Measurements from ENCODE around the gene CASP10. TPM values are rescaled to one million over a fixed set of nuclear protein-coding genes. Genes with fewer than 3 reads are reported as not detected.
A peak's percentile ranks its signal among the peaks of the same experiment; 100 is the strongest.

The CASP10 gene
- total RNA-seq, 3 donors from 2014 or later, result 5.7 to 13.1 (median 9.6) TPM

DNA sequence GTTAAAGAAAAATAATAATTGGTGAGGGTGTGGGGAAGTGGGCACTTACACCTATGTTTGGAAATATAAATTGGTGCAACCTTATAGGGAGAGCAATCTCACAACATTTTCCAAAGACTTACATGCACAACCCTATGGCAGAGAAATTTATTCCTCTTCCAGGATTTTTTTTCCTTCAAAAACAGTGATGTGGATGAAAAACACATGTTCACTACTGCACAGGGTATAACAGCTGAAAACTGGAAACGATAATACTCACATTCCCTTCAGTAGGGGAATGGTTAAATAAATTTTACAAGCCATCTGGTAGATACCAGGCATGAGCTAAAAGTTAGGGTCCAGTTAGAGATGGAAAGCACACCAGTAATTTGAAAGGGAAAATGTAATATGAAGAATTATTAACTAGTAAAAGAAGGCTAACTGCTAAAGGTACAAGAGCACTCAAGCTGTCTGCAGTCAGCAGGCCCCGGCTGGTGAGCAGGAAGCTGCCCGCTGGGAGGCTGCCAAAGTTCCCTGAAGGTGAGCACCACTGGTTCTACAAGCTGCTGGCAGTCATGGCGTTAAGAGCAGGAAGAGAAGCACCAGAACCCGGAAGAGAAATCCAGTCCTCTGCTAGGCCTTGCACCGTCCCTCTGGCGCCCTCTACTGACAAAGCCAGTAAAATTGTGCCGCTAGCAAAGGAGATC lies 49.0 kb downstream of the CASP10 start:
- H3K4me1 ChIP-seq, result peaks cover 0 to 11% of the 10 kb centered on the region in 2 donors
- peak overlapping the region; percentile 2 to 78 for H3K27ac ChIP-seq
- no peaks in the 10 kb centered on the region for H3K27me3 ChIP-seq
- TF ChIP-seq POLR2A (IDR thresholded peaks at IDR 0.05) (no peak), POLR2AphosphoS5 (IDR thresholded peaks at IDR 0.05) (peak; percentile 28 to 66 (median 53)), CTCF (IDR thresholded peaks at IDR 0.05) (peak; percentile 64 to 82 (median 78))
- intact Hi-C loops (cut with DNase I; ENCODE audit: low total_unique reads), result no loop called here
- H3K4me3 ChIP-seq, result peak overlapping the region in 1 of 3 donors; percentile 65
- DNase-seq (ENCODE audit: low spot score in 2 of 2), result peak; percentile 87 to 90
- H3K36me3 ChIP-seq, result no peaks in the 10 kb centered on the region
- no peaks in the 10 kb centered on the region for H3K9me3 ChIP-seq

DNA sequence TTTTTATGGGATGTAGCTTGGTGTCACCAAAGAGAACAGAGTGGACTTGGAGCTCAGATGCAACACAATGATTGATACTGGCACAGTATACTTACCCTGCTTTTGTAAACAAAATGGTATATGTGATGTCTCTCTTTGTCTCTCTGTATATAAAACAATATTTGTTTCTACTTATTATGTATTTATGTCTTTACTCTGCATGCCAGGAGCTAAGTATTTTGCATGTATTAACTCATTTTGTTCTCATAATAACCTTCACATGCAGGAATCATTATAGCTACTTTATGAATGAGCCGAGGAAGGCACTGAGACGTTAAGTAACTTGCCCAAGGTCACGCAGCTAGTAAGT lies 49.5 kb downstream of the CASP10 start:
- H3K4me1 ChIP-seq, result peaks cover 0 to 11% of the 10 kb centered on the region in 2 donors

GRCh38 chr2:201233192-201233811 lies 50.4 kb downstream of the CASP10 start:
- Histone ChIP-seq H3K36me3 (no peaks in the 10 kb centered on the region), H3K4me3 (peak overlapping the region; percentile 7 to 65 (median 55)), H3K4me1 (peaks cover 0 to 11% of the 10 kb centered on the region in 2 donors), H3K27ac (peak overlapping the region; percentile 68 to 78), H3K9me3 (no peaks in the 10 kb centered on the region), H3K27me3 (no peaks in the 10 kb centered on the region)
- TF ChIP-seq CTCF (IDR thresholded peaks at IDR 0.05) (no peak), POLR2AphosphoS5 (IDR thresholded peaks at IDR 0.05) (peak in 1 of 3 donors; percentile 75), POLR2A (IDR thresholded peaks at IDR 0.05) (peak; percentile 28)
- peak; percentile 68 to 87 for DNase-seq (ENCODE audit: low spot score in 2 of 2)
- intact Hi-C loops (cut with DNase I; ENCODE audit: low total_unique reads), result no loop called here

More for the DNA sequence above, 49.5 kb downstream of the CASP10 start:
- Histone ChIP-seq H3K36me3 (no peaks in the 10 kb centered on the region), H3K9me3 (no peaks in the 10 kb centered on the region), H3K27ac (peak overlapping the region; percentile 2 to 78), H3K27me3 (no peaks in the 10 kb centered on the region), H3K4me3 (peak overlapping the region in 1 of 3 donors; percentile 65)
- intact Hi-C loops (cut with DNase I; ENCODE audit: low total_unique reads), result no loop called here
- DNase-seq (ENCODE audit: low spot score in 2 of 2), result no peak
- no peak for TF ChIP-seq CTCF (IDR thresholded peaks at IDR 0.05)
- TF ChIP-seq POLR2A (IDR thresholded peaks at IDR 0.05), result no peak
- TF ChIP-seq POLR2AphosphoS5 (IDR thresholded peaks at IDR 0.05), result no peak

- intact Hi-C loops (cut with DNase I; ENCODE audit: low total_unique reads), result no loop called here
- no peak for DNase-seq (ENCODE audit: low spot score in 2 of 2)
These were observed 51.1 kb downstream of the CASP10 start for GRCh38 chr2:201233812-201234662.

More at GRCh38 chr2:201233812-201234662, 51.1 kb downstream of the CASP10 start:
- Histone ChIP-seq H3K36me3 (no peaks in the 10 kb centered on the region), H3K9me3 (no peaks in the 10 kb centered on the region), H3K4me3 (peak overlapping the region; percentile 7 to 65 (median 55)), H3K4me1 (peaks cover 0 to 11% of the 10 kb centered on the region in 2 donors), H3K27me3 (no peaks in the 10 kb centered on the region), H3K27ac (peak overlapping the region; percentile 68 to 78)
- TF ChIP-seq POLR2A (IDR thresholded peaks at IDR 0.05), result no peak
- no peak for TF ChIP-seq CTCF (IDR thresholded peaks at IDR 0.05)
- TF ChIP-seq POLR2AphosphoS5 (IDR thresholded peaks at IDR 0.05), result no peak

Measured in breast epithelium (tissue), 4 donors.